C4-2B (cell line): Measurements from ENCODE around the gene CDK5.

Experiments
- H3K27ac ChIP-seq: fragments of 450-650 bp; 2 replicates; pipeline ENCODE4 v1.5.1; 2017
- CTCF ChIP-seq: fragments of 450-650 bp; conservative IDR thresholded peaks from 2 replicates; pipeline ENCODE4 v1.5.1; 2017; ENCODE audit warnings: mild to moderate bottlenecking
- ZFX ChIP-seq: fragments of 450-650 bp; IDR thresholded peaks from 2 replicates; pipeline ENCODE4 v1.6.1; 2017

Gene CDK5

GRCh38 chr7:151075978-151076426 lies 18.3 kb upstream of the CDK5 start:
- TF ChIP-seq ZFX: no peak
- no peak for TF ChIP-seq CTCF
- H3K27ac ChIP-seq: no peak overlapping the region

GRCh38 chr7:151075662-151075971 lies 17.9 kb upstream of the CDK5 start:
- TF ChIP-seq ZFX (no peak), CTCF (no peak)
- H3K27ac ChIP-seq: no peak overlapping the region

- no peak overlapping the region for H3K27ac ChIP-seq
- TF ChIP-seq ZFX: no peak
- TF ChIP-seq CTCF: no peak
Measured at GRCh38 chr7:151074817-151075661, 17.3 kb upstream of the CDK5 start.

- no peak overlapping the region for H3K27ac ChIP-seq
- TF ChIP-seq ZFX (no peak), CTCF (no peak)
Measured at GRCh38 chr7:151073990-151074389, 16.3 kb upstream of the CDK5 start.

GRCh38 chr7:151071032-151071866 lies 13.6 kb upstream of the CDK5 start:
- no peak for TF ChIP-seq CTCF
- no peak for TF ChIP-seq ZFX
- no peak overlapping the region for H3K27ac ChIP-seq

- no peak for TF ChIP-seq CTCF
- TF ChIP-seq ZFX: no peak
- H3K27ac ChIP-seq: no peak overlapping the region
Measured at GRCh38 chr7:151070574-151070960, 12.9 kb upstream of the CDK5 start.
